ENCODE results near the gene XCR1. TPM values are rescaled to one million over a fixed set of nuclear protein-coding genes. Genes with fewer than 3 reads are reported as not detected.

The XCR1 gene
- total and polyA plus RNA-seq, 2 donors (not counting 1 experiment from before 2014, with no cell fraction given): 0.01 TPM; not detected in 1

GRCh38 chr3:45967724-45968123, 59.6 kb downstream of the XCR1 start:
- intact Hi-C loops (cut with micrococcal nuclease): no loop called here
- H2AFZ ChIP-seq (ENCODE audit: insufficient read depth, low read depth, low read length, poor library complexity, severe bottlenecking): no peak overlapping the region
- no peak overlapping the region for H3K27ac ChIP-seq (ENCODE audit: low read length in 2 of 2)
- H3K4me1 ChIP-seq (ENCODE audit: control insufficient read depth in 2 of 2, insufficient read depth in 2 of 2, low read length in 2 of 2): peaks cover 5 to 8% of the 10 kb centered on the region in 2 donors
- H3K4me3 Mint-ChIP-seq: no peak overlapping the region
- DNase-seq (no peak), ATAC-seq (ENCODE audit: low read depth) (no peak)
- no peaks in the 10 kb centered on the region for H3K27me3 Mint-ChIP-seq
- H3K9ac ChIP-seq (ENCODE audit: low read length): no peak overlapping the region
- peaks cover 0 to 78% of the 10 kb centered on the region in 2 experiments for H3K36me3 ChIP-seq (replicated peaks in 1 of 2; ENCODE audit: control extremely low read depth in 1 of 2, control insufficient read depth in 1 of 2, extremely low read depth in 1 of 2, insufficient read depth in 2 of 2, low read length in 1 of 2)
- no peaks in the 10 kb centered on the region for H3K27me3 ChIP-seq (replicated peaks in 1 of 4; ENCODE audit: control extremely low read depth in 1 of 4, control insufficient read depth in 3 of 4, insufficient read depth in 4 of 4, low read length in 3 of 4)
- 95% methylated on average over 8 of the region's 8 CpGs for WGBS (ENCODE audit: insufficient coverage)
- no peaks in the 10 kb centered on the region for H4K20me1 ChIP-seq (ENCODE audit: control insufficient read depth, insufficient read depth, low read length, poor library complexity, severe bottlenecking)
- CTCF ChIA-PET: interaction anchor here (0.6 to 1.4 kb wide), 3 partner anchors 9 to 108 kb away, joined by 3 read pairs; no protein-coding TSS in a partner anchor
- H3K27ac Mint-ChIP-seq: no peak overlapping the region
- TF ChIP-seq, protein P1, sequence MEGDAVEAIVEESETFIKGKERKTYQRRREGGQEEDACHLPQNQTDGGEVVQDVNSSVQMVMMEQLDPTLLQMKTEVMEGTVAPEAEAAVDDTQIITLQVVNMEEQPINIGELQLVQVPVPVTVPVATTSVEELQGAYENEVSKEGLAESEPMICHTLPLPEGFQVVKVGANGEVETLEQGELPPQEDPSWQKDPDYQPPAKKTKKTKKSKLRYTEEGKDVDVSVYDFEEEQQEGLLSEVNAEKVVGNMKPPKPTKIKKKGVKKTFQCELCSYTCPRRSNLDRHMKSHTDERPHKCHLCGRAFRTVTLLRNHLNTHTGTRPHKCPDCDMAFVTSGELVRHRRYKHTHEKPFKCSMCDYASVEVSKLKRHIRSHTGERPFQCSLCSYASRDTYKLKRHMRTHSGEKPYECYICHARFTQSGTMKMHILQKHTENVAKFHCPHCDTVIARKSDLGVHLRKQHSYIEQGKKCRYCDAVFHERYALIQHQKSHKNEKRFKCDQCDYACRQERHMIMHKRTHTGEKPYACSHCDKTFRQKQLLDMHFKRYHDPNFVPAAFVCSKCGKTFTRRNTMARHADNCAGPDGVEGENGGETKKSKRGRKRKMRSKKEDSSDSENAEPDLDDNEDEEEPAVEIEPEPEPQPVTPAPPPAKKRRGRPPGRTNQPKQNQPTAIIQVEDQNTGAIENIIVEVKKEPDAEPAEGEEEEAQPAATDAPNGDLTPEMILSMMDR (IDR thresholded peaks at IDR 0.05): no peak
- TF ChIP-seq EZH2 (IDR thresholded peaks at IDR 0.05; ENCODE audit: borderline replicate concordance, insufficient read depth, low read depth, low read length, poor library complexity, severe bottlenecking): no peak
- POLR2A ChIA-PET: no interaction called here
- H3K4me3 ChIP-seq (ENCODE audit: control extremely low read depth in 1 of 5, extremely low read depth in 1 of 5, insufficient read depth in 1 of 5, low read depth in 2 of 5, low read length in 4 of 5): no peak overlapping the region
- H3K9me3 Mint-ChIP-seq (ENCODE audit: insufficient read depth): no peaks in the 10 kb centered on the region
- no peaks in the 10 kb centered on the region for H3K79me2 ChIP-seq (ENCODE audit: control insufficient read depth, insufficient read depth, low read length)
- no peak overlapping the region for H3K4me2 ChIP-seq (replicated peaks; ENCODE audit: low read depth, low read length, poor library complexity, severe bottlenecking)
- H3K4me1 Mint-ChIP-seq: peaks cover 7% of the 10 kb centered on the region
- H3K9me3 ChIP-seq (ENCODE audit: control extremely low read depth in 1 of 3, control insufficient read depth in 2 of 3, insufficient read depth in 1 of 3, low read length in 2 of 3): no peaks in the 10 kb centered on the region

Other genes with a start within 250 kb of the XCR1 start
- gene SLC6A20, start 230.9 kb downstream of the XCR1 start, total RNA-seq: 0.32 TPM in 1 of 2 replicates, not detected in the other
- not detected in 2 replicates for gene SLC6A20, start 230.9 kb downstream of the XCR1 start, polyA plus RNA-seq
- 17.8 and 18.4 TPM in 2 replicates for gene LZTFL1, start 185.4 kb downstream of the XCR1 start, total RNA-seq
- gene LZTFL1, start 185.4 kb downstream of the XCR1 start, polyA plus RNA-seq: 12.7 and 16.5 TPM in 2 replicates
- gene CCR9, start 140.9 kb downstream of the XCR1 start, total RNA-seq: 0.76 and 1.1 TPM in 2 replicates
- 1.0 and 1.1 TPM in 2 replicates for gene CCR9, start 140.9 kb downstream of the XCR1 start, polyA plus RNA-seq
- gene CXCR6, start 84.0 kb downstream of the XCR1 start, total RNA-seq: not detected in 2 replicates
- not detected in 2 replicates for gene CXCR6, start 84.0 kb downstream of the XCR1 start, polyA plus RNA-seq
- gene FYCO1, start 31.7 kb downstream of the XCR1 start, total RNA-seq: 16.5 and 16.7 TPM in 2 replicates
- gene FYCO1, start 31.7 kb downstream of the XCR1 start, polyA plus RNA-seq: 2.8 and 5.4 TPM in 2 replicates
- gene CCR1, start 180.8 kb upstream of the XCR1 start, total RNA-seq: 0.79 and 1.1 TPM in 2 replicates
- gene CCR1, start 180.8 kb upstream of the XCR1 start, polyA plus RNA-seq: 0.39 and 0.54 TPM in 2 replicates
- gene CCR3, start 215.0 kb upstream of the XCR1 start, total RNA-seq: not detected in 2 replicates
- 0.13 and 0.19 TPM in 2 replicates for gene CCR3, start 215.0 kb upstream of the XCR1 start, polyA plus RNA-seq

Measured in B cell (primary cell).